GM12875 (cell line): ENCODE data around the gene SDK1.
"Not testable (repeated sequence)": the region's sequence is repeated elsewhere in the genome, so short reads cannot be mapped to it uniquely, and the experiment has no call there.

Experiments used
- H3K4me3 ChIP-seq: one replicate; pipeline ENCODE4 v1.5.1; 2011; ENCODE audit warnings: low read depth, low read length, control low read depth
- CTCF ChIP-seq: IDR thresholded peaks from 2 replicates; pipeline ENCODE4 v1.5.1; 2011; ENCODE audit warnings: low read depth, mild to moderate bottlenecking, control low read depth, inconsistent platforms, low read length, moderate library complexity, borderline replicate concordance; ENCODE audit not compliant: insufficient read depth

The SDK1 gene

DNA sequence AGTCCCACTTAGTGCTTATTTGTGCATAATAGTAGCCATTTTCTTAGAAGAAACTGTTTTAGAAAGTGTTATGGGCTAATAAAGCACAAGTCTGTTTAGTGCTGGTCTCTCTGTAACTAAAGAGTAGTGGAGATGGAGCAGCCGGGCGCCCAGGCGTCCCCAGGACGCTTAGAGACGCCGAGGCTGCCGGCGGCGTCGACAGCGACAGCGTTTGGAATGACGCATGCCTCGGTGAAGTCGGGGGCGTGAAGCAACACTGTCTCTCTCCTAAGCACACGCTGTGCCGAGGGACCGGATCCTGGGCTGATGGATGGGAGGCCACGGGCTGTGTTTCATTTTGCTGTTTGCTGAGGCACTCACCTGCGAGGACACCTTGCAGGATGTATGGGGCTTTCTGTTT lies 792.4 kb downstream of the SDK1 start:
- no peak overlapping the region for H3K4me3 ChIP-seq
- TF ChIP-seq CTCF = no peak

GRCh38 chr7:4094158-4094557 lies 793.1 kb downstream of the SDK1 start:
- not testable (repeated sequence) for H3K4me3 ChIP-seq

- no peak for TF ChIP-seq CTCF
- no peak overlapping the region for H3K4me3 ChIP-seq
Measured at GRCh38 chr7:4097001-4097609, 796.1 kb downstream of the SDK1 start.

DNA sequence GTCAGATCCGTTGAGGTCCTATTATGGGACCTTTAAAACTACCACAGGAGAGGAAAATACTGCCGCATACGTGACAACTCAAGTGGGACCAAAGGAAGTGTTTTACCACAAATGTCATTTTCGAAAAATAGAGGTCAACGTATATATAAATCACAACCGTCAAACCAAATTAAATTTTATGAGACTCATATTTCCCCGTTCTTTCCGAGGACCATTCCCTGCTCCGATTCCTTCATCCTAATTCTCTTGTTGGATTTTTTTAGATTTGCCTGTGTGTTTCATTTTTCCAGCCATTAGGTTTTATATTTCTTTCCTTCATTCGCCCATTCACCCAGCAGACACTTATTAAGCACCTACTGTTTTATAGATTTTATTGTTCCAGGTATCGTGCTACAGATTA lies 797.1 kb downstream of the SDK1 start:
- no peak overlapping the region for H3K4me3 ChIP-seq
- no peak for TF ChIP-seq CTCF

GRCh38 chr7:4099651-4100050 lies 798.6 kb downstream of the SDK1 start:
- no peak for TF ChIP-seq CTCF
- H3K4me3 ChIP-seq = no peak overlapping the region

DNA sequence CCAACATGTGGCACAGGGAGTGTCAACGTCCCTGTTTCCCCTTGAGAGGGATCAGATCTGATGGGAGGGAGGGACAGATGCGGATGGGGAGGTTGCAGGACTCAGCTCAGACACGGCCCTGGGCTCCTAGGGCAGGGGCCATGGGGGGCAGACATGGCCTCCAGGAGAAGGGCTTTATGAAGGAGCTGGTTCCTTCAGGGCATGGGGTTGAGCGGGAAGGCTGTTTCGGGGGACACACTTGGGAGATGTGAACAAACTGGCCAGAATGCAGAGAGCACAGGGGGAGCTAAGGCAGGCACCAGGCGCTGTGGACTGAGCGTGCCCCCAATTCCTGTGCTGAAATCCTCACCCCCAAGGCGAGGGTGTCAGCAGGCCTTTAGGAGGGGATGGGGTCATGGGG lies 799.1 kb downstream of the SDK1 start:
- no peak for TF ChIP-seq CTCF
- H3K4me3 ChIP-seq = no peak overlapping the region

DNA sequence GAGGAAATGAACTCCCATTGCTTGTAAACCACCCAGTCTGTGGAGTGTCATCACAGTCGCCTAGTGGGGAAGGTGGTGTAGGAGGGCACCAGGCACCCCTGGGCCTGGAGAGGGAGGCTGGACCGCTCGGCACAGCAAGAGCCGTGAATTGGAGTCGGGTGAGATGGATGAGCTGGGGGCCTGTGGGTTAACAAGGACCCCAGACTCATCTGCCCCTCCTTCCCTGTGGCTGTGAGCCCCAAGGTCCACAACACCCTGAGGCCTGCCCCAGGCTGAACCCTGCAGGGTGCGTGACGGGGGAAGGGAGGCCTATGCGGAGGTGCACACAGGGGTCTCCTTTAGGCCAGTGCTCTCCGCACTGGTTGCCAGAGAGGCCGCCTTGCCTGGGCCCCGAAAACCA lies 799.6 kb downstream of the SDK1 start:
- no peak overlapping the region for H3K4me3 ChIP-seq
- TF ChIP-seq CTCF = no peak
